ENCODE measurements around the gene GRK1.
"Not testable (repeated sequence)": the region's sequence is repeated elsewhere in the genome, so short reads cannot be mapped to it uniquely, and the experiment has no call there.

Gene GRK1

GRCh38 chr13:113666951-113667701 is at the start of gene GRK1:
Gene GRK1, plus strand, starts transcription at chr13:113667219. Its CDS starts 168 bp downstream, at chr13:113667387.
- DNase-seq: peak in 9 of 42 donors; percentile 7 to 38 (median 17)
- intact Hi-C loops (cut with DNase I): no loop called here

GRCh38 chr13:113617961-113618360 is 49.1 kb upstream of the GRK1 start:
- intact Hi-C loops (cut with DNase I): no loop called here
- DNase-seq: no peak

GRCh38 chr13:113618455-113618854 is 48.6 kb upstream of the GRK1 start:
- intact Hi-C loops (cut with DNase I): no loop called here
- no peak for DNase-seq

GRCh38 chr13:113620036-113620796 is 46.8 kb upstream of the GRK1 start:
- intact Hi-C loops (cut with DNase I): no loop called here
- no peak for DNase-seq

- no peak for DNase-seq
- intact Hi-C loops (cut with DNase I): no loop called here
Observed at GRCh38 chr13:113621046-113621445, 46.0 kb upstream of the GRK1 start.

- intact Hi-C loops (cut with DNase I): not testable (repeated sequence)
- peak in 3 of 42 donors; percentile 11 to 35 (median 18) for DNase-seq
Observed at GRCh38 chr13:113621498-113621897, 45.5 kb upstream of the GRK1 start.

- DNase-seq: not testable (repeated sequence)
Observed at GRCh38 chr13:113621986-113622550, 45.0 kb upstream of the GRK1 start.

GRCh38 chr13:113622791-113623490 is 44.1 kb upstream of the GRK1 start:
- no peak for DNase-seq
- intact Hi-C loops (cut with DNase I): no loop called here

More at GRCh38 chr13:113621986-113622550, 45.0 kb upstream of the GRK1 start:
- intact Hi-C loops (cut with DNase I): not testable (repeated sequence)

- DNase-seq: no peak
- intact Hi-C loops (cut with DNase I): no loop called here
Observed at GRCh38 chr13:113623491-113624234, 43.4 kb upstream of the GRK1 start.

- DNase-seq: no peak
- intact Hi-C loops (cut with DNase I): no loop called here
Observed at GRCh38 chr13:113624235-113624587, 42.8 kb upstream of the GRK1 start.

- DNase-seq; intact Hi-C loops (cut with DNase I): not testable (repeated sequence)
Observed at GRCh38 chr13:113624640-113625304, 42.2 kb upstream of the GRK1 start.

GRCh38 chr13:113625965-113626721 is 40.9 kb upstream of the GRK1 start:
- no peak for DNase-seq
- intact Hi-C loops (cut with DNase I): no loop called here

- no peak for DNase-seq
- intact Hi-C loops (cut with DNase I): no loop called here
Observed at GRCh38 chr13:113627136-113627535, 39.9 kb upstream of the GRK1 start.

GRCh38 chr13:113628291-113629270 is 38.4 kb upstream of the GRK1 start:
- intact Hi-C loops (cut with DNase I): no loop called here
- DNase-seq: peak in 12 of 42 donors; percentile 16 to 57 (median 34)

- intact Hi-C loops (cut with DNase I): no loop called here
- peak in 1 of 42 donors; percentile 24 for DNase-seq
Observed at GRCh38 chr13:113629866-113630265, 37.2 kb upstream of the GRK1 start.

- intact Hi-C loops (cut with DNase I): no loop called here
- no peak for DNase-seq
Observed at GRCh38 chr13:113630296-113630695, 36.7 kb upstream of the GRK1 start.
